SK-N-SH (cell line): Measurements from ENCODE around the gene HAAO. TPM values are rescaled to one million over a fixed set of nuclear protein-coding genes. Genes with fewer than 3 reads are reported as not detected.
A peak's percentile ranks its signal among the peaks of the same experiment; 100 is the strongest.

Source experiments
- CTCF ChIA-PET: fragments of 300-600, 350-600 bp; formaldehyde crosslinking; extraction: SDS; loops from one replicate; lab custom pipeline; 2021; lab: Yijun Ruan, JAX
- POLR2A ChIA-PET: fragments of 350-600 bp; sonication (Branson Sonifier 250); formaldehyde crosslinking; extraction: SDS; loops from one replicate; lab custom pipeline; 2020; ENCODE audit warnings: antibody characterized with exemption, inconsistent platforms; lab: Yijun Ruan, JAX
- DNase-seq: peaks from one replicate; pipeline ENCODE4 v3.0.0; 2012
- H2AFZ ChIP-seq: fragments of 200-600 bp; sonication (generic); 2 replicates; pipeline ENCODE4 v1.8.1; 2016; ENCODE audit warnings: antibody characterized with exemption, mild to moderate bottlenecking, low read depth
- H3F3A ChIP-seq: fragments of 200-600 bp; sonication (generic); replicated peaks from 2 replicates; pipeline ENCODE3; 2016; ENCODE audit warnings: antibody characterized with exemption, mild to moderate bottlenecking; ENCODE audit not compliant: insufficient read depth
- H3K27ac ChIP-seq, 2 experiments: fragments of 200-500 bp in 1 of 2; fragments of 200-600 bp in 1 of 2; sonication (Bioruptor generic) in 1 of 2; sonication (generic), shearing (Covaris generic) in 1 of 2; 2 replicates each; pipeline versions ENCODE4 v1.5.1 to v1.6.1; 2014 to 2016; ENCODE audit warnings: low read depth in 2 of 2, inconsistent platforms in 1 of 2, low read length in 1 of 2, mild to moderate bottlenecking in 1 of 2, mixed read lengths in 1 of 2
- H3K27me3 ChIP-seq: fragments of 200-600 bp; sonication (generic), shearing (Covaris generic); 2 replicates; pipeline ENCODE4 v1.6.1; 2016; ENCODE audit warnings: mixed run types; ENCODE audit not compliant: insufficient read depth
- H3K36me3 ChIP-seq, 2 experiments: fragments of 200-500 bp in 1 of 2; fragments of 200-600 bp in 1 of 2; sonication (Bioruptor generic) in 1 of 2; sonication (generic) in 1 of 2; replicated peaks in 1 of 2; 2 replicates each; pipeline versions ENCODE3 to v1.5.1; 2014 to 2016; ENCODE audit warnings: low read length in 1 of 2, mild to moderate bottlenecking in 1 of 2; ENCODE audit not compliant: insufficient read depth in 2 of 2, control insufficient read depth in 1 of 2
- H3K4me1 ChIP-seq, 2 experiments: fragments of 200-500 bp in 1 of 2; fragments of 200-600 bp in 1 of 2; sonication (Bioruptor generic) in 1 of 2; sonication (generic), shearing (Covaris generic) in 1 of 2; 2 replicates each; pipeline versions ENCODE4 v1.5.1 to v1.6.1; 2014 to 2016; ENCODE audit warnings: low read depth in 1 of 2, low read length in 1 of 2, mixed run types in 1 of 2; ENCODE audit not compliant: insufficient read depth in 2 of 2, control insufficient read depth in 1 of 2
- H3K4me2 ChIP-seq: fragments of 200-600 bp; sonication (generic), shearing (Covaris generic); 2 replicates; pipeline ENCODE4 v1.6.1; 2017; ENCODE audit warnings: mixed run types
- H3K4me3 ChIP-seq, 2 experiments: fragments of 200-500 bp in 1 of 2; fragments of 200-600 bp in 1 of 2; sonication (Bioruptor generic) in 1 of 2; sonication (generic), shearing (Covaris generic) in 1 of 2; 2 replicates each; pipeline versions ENCODE4 v1.5.1 to v1.8.1; 2014 to 2016; ENCODE audit warnings: low read depth in 2 of 2, inconsistent platforms in 1 of 2, low read length in 1 of 2, mild to moderate bottlenecking in 1 of 2, mixed read lengths in 1 of 2, moderate library complexity in 1 of 2
- H3K79me2 ChIP-seq: fragments of 200-600 bp; sonication (generic); 2 replicates; pipeline ENCODE4 v1.8.1; 2017; ENCODE audit warnings: mild to moderate bottlenecking; ENCODE audit not compliant: insufficient read depth
- H3K9ac ChIP-seq: fragments of 200-600 bp; sonication (generic); 2 replicates; pipeline ENCODE4 v1.6.1; 2017; ENCODE audit warnings: mixed run types
- H3K9me2 ChIP-seq: fragments of 200-600 bp; sonication (generic); 2 replicates; pipeline ENCODE4 v1.6.1; 2017; ENCODE audit warnings: mixed run types
- H3K9me3 ChIP-seq: fragments of 200-600 bp; sonication (generic); 2 replicates; pipeline ENCODE4 v1.6.1; 2017; ENCODE audit warnings: mixed run types, mild to moderate bottlenecking, moderate library complexity
- H4K20me1 ChIP-seq: fragments of 200-600 bp; sonication (generic); 2 replicates; pipeline ENCODE4 v1.6.1; 2017; ENCODE audit warnings: mild to moderate bottlenecking, mixed run types; ENCODE audit not compliant: insufficient read depth
- EP300 ChIP-seq, 2 experiments: IDR thresholded peaks; 2 replicates each; pipeline versions ENCODE4 v1.4.0 to v1.6.1; 2012; ENCODE audit warnings: borderline replicate concordance in 1 of 2, low read depth in 1 of 2, low read length in 1 of 2
- FOSL2 ChIP-seq: IDR thresholded peaks from 2 replicates; pipeline ENCODE4 v1.4.0; 2012; ENCODE audit warnings: low read depth, mild to moderate bottlenecking, moderate library complexity, borderline replicate concordance
- FOXM1 ChIP-seq: IDR thresholded peaks from 2 replicates; pipeline ENCODE4 v1.4.0; 2012; ENCODE audit warnings: low read depth, mild to moderate bottlenecking
- IRF3 ChIP-seq: fragments of 150-350 bp; IDR thresholded peaks from 2 replicates; pipeline ENCODE4 v1.6.1; 2016; ENCODE audit warnings: mild to moderate bottlenecking, low read depth, low read length
- JUND ChIP-seq: IDR thresholded peaks from 2 replicates; pipeline ENCODE4 v1.4.0; 2012
- MEF2A ChIP-seq: IDR thresholded peaks from 2 replicates; pipeline ENCODE4 v1.4.0; 2012; ENCODE audit warnings: low read depth, borderline replicate concordance
- MXI1 ChIP-seq: IDR thresholded peaks from 2 replicates; pipeline ENCODE4 v1.6.1; 2012; ENCODE audit warnings: mild to moderate bottlenecking, low read depth, low read length, improper control_type of control experiment
- NFIC ChIP-seq: IDR thresholded peaks from 2 replicates; pipeline ENCODE4 v1.4.0; 2012; ENCODE audit warnings: borderline replicate concordance
- NRF1 ChIP-seq: IDR thresholded peaks from 2 replicates; pipeline ENCODE4 v1.6.1; 2012; ENCODE audit warnings: low read depth, mild to moderate bottlenecking, low read length
- POLR2AphosphoS5 ChIP-seq: IDR thresholded peaks from 2 replicates; pipeline ENCODE4 v1.6.1; 2012; ENCODE audit warnings: low read depth, low read length
- RCOR1 ChIP-seq: fragments of 150-350 bp; IDR thresholded peaks from 2 replicates; pipeline ENCODE4 v1.6.1; 2017; ENCODE audit warnings: antibody characterized with exemption, low read length
- SIN3A ChIP-seq: IDR thresholded peaks from 2 replicates; pipeline ENCODE4 v1.6.1; 2012; ENCODE audit warnings: low read depth, mild to moderate bottlenecking, low read length, moderate library complexity, borderline replicate concordance
- SMC3 ChIP-seq: IDR thresholded peaks from 2 replicates; pipeline ENCODE4 v1.6.1; 2012; ENCODE audit warnings: low read depth, low read length, improper control_type of control experiment
- TCF12 ChIP-seq: IDR thresholded peaks from 2 replicates; pipeline ENCODE4 v1.4.0; 2012
- TEAD4 ChIP-seq: IDR thresholded peaks from 2 replicates; pipeline ENCODE4 v1.4.0; 2012; ENCODE audit warnings: mild to moderate bottlenecking, borderline replicate concordance; ENCODE audit not compliant: insufficient read depth
- USF1 ChIP-seq: IDR thresholded peaks from 2 replicates; pipeline ENCODE4 v1.4.0; 2012; ENCODE audit warnings: low read depth, borderline replicate concordance
- WGBS: methylation state at CpG from one replicate; pipeline ENCODE4 v1.1.6; 2017; ENCODE audit warnings: low lambda C conversion rate; 5-methylcytosine and 5-hydroxymethylcytosine counted together
- polyA plus RNA-seq, 3 experiments: library from polyadenylated mRNA; depleted of rRNA; stranded (reverse); fragments of >200 nt; gene quantifications; 2 replicates each; pipeline ENCODE4 v1.2.3, GENCODE V29; 2012
- TF ChIP-seq, protein P1 (sequence below): IDR thresholded peaks from 2 replicates; pipeline ENCODE4 v1.4.0; 2012; ENCODE audit warnings: low read depth, borderline replicate concordance
- TF ChIP-seq, protein P2 (sequence below): fragments of 150-350 bp; IDR thresholded peaks from 2 replicates; pipeline ENCODE4 v1.6.1; 2017; ENCODE audit warnings: antibody characterized with exemption, low read length, low read depth, borderline replicate concordance
- TF ChIP-seq, protein P3 (sequence below): IDR thresholded peaks from 2 replicates; pipeline ENCODE4 v1.4.0; 2012; ENCODE audit warnings: low read depth
- TF ChIP-seq, protein P4 (sequence below): IDR thresholded peaks from 2 replicates; pipeline ENCODE4 v1.6.1; 2012; ENCODE audit warnings: mild to moderate bottlenecking, low read depth, low read length, moderate library complexity
- TF ChIP-seq, protein P5 (sequence below): fragments of 200-600 bp; sonication (generic); IDR thresholded peaks from 2 replicates; pipeline ENCODE4 v1.6.1; 2017; ENCODE audit warnings: antibody characterized with exemption, mild to moderate bottlenecking, moderate library complexity

The HAAO gene
- polyA plus RNA-seq, 1 of the 3 experiments (the other 2 are of a cell fraction) = not detected

- DNase-seq = no peak
- Histone ChIP-seq H2AFZ (no peak overlapping the region), H3K4me1 (no peaks in the 10 kb centered on the region), H3K27ac (peak overlapping the region in 1 of 2 experiments; percentile 22; a peak in 2 of 4 replicates), H4K20me1 (no peaks in the 10 kb centered on the region), H3K79me2 (no peaks in the 10 kb centered on the region), H3K36me3 (no peaks in the 10 kb centered on the region), H3K27me3 (no peaks in the 10 kb centered on the region), H3F3A (peaks cover 5% of the 10 kb centered on the region), H3K9me2 (no peaks in the 10 kb centered on the region), H3K9me3 (no peaks in the 10 kb centered on the region), H3K9ac (no peak overlapping the region), H3K4me2 (no peak overlapping the region), H3K4me3 (no peak overlapping the region)
- ChIA-PET POLR2A (no interaction called here), CTCF (interaction anchor here (0.6 to 7.1 kb wide), 6 partner anchors 8 to 741 kb away, joined by 3 to 77 read pairs (median 4); no protein-coding TSS in a partner anchor)
- 81% methylated on average over 5 of the region's 5 CpGs for WGBS
- TF ChIP-seq TCF12 (peak; percentile 51), SIN3A (no peak), POLR2AphosphoS5 (peak; percentile 17; the same call in 1 of the 2 replicates), MEF2A (no peak), USF1 (no peak), MXI1 (no peak), TEAD4 (0 out of 2 replicates have a peak, but pooled peaks have one; percentile 21), FOSL2 (peak; percentile 83), NRF1 (no peak), RCOR1 (no peak), NFIC (no peak; the same call in 1 of the 2 replicates), FOXM1 (no peak), JUND (no peak; the same call in 1 of the 2 replicates), SMC3 (no peak), EP300 (IDR thresholded peaks at IDR 0.05; ENCODE audit: borderline replicate concordance in 1 of 2, low read depth in 1 of 2, low read length in 1 of 2) (no peak), IRF3 (no peak)
- TF ChIP-seq, protein P1, sequence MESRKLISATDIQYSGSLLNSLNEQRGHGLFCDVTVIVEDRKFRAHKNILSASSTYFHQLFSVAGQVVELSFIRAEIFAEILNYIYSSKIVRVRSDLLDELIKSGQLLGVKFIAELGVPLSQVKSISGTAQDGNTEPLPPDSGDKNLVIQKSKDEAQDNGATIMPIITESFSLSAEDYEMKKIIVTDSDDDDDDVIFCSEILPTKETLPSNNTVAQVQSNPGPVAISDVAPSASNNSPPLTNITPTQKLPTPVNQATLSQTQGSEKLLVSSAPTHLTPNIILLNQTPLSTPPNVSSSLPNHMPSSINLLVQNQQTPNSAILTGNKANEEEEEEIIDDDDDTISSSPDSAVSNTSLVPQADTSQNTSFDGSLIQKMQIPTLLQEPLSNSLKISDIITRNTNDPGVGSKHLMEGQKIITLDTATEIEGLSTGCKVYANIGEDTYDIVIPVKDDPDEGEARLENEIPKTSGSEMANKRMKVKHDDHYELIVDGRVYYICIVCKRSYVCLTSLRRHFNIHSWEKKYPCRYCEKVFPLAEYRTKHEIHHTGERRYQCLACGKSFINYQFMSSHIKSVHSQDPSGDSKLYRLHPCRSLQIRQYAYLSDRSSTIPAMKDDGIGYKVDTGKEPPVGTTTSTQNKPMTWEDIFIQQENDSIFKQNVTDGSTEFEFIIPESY = no peak
- TF ChIP-seq, protein P2, sequence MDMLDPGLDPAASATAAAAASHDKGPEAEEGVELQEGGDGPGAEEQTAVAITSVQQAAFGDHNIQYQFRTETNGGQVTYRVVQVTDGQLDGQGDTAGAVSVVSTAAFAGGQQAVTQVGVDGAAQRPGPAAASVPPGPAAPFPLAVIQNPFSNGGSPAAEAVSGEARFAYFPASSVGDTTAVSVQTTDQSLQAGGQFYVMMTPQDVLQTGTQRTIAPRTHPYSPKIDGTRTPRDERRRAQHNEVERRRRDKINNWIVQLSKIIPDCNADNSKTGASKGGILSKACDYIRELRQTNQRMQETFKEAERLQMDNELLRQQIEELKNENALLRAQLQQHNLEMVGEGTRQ = no peak
- TF ChIP-seq, protein P3, sequence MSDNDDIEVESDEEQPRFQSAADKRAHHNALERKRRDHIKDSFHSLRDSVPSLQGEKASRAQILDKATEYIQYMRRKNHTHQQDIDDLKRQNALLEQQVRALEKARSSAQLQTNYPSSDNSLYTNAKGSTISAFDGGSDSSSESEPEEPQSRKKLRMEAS = no peak
- TF ChIP-seq, protein P4, sequence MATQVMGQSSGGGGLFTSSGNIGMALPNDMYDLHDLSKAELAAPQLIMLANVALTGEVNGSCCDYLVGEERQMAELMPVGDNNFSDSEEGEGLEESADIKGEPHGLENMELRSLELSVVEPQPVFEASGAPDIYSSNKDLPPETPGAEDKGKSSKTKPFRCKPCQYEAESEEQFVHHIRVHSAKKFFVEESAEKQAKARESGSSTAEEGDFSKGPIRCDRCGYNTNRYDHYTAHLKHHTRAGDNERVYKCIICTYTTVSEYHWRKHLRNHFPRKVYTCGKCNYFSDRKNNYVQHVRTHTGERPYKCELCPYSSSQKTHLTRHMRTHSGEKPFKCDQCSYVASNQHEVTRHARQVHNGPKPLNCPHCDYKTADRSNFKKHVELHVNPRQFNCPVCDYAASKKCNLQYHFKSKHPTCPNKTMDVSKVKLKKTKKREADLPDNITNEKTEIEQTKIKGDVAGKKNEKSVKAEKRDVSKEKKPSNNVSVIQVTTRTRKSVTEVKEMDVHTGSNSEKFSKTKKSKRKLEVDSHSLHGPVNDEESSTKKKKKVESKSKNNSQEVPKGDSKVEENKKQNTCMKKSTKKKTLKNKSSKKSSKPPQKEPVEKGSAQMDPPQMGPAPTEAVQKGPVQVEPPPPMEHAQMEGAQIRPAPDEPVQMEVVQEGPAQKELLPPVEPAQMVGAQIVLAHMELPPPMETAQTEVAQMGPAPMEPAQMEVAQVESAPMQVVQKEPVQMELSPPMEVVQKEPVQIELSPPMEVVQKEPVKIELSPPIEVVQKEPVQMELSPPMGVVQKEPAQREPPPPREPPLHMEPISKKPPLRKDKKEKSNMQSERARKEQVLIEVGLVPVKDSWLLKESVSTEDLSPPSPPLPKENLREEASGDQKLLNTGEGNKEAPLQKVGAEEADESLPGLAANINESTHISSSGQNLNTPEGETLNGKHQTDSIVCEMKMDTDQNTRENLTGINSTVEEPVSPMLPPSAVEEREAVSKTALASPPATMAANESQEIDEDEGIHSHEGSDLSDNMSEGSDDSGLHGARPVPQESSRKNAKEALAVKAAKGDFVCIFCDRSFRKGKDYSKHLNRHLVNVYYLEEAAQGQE = no peak
- TF ChIP-seq, protein P5, sequence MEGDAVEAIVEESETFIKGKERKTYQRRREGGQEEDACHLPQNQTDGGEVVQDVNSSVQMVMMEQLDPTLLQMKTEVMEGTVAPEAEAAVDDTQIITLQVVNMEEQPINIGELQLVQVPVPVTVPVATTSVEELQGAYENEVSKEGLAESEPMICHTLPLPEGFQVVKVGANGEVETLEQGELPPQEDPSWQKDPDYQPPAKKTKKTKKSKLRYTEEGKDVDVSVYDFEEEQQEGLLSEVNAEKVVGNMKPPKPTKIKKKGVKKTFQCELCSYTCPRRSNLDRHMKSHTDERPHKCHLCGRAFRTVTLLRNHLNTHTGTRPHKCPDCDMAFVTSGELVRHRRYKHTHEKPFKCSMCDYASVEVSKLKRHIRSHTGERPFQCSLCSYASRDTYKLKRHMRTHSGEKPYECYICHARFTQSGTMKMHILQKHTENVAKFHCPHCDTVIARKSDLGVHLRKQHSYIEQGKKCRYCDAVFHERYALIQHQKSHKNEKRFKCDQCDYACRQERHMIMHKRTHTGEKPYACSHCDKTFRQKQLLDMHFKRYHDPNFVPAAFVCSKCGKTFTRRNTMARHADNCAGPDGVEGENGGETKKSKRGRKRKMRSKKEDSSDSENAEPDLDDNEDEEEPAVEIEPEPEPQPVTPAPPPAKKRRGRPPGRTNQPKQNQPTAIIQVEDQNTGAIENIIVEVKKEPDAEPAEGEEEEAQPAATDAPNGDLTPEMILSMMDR = no peak
These were observed 43.4 kb upstream of the HAAO start for GRCh38 chr2:42835577-42836371.
